Measurements from ENCODE around the gene TRMT112. TPM values are rescaled to one million over a fixed set of nuclear protein-coding genes. Genes with fewer than 3 reads are reported as not detected.
A peak's percentile ranks its signal among the peaks of the same experiment; 100 is the strongest.

TRMT112 gene
- total and polyA plus RNA-seq, 2 donors from 2014 or later = 172 to 291 TPM

- Histone ChIP-seq H3K27me3 (ENCODE audit: control insufficient read depth, insufficient read depth, low read length) (no peaks in the 10 kb centered on the region), H3K4me1 (ENCODE audit: control insufficient read depth in 2 of 3, insufficient read depth in 2 of 3, low read depth in 1 of 3, low read length in 3 of 3) (peaks cover 0 to 22% (median 5%) of the 10 kb centered on the region in 3 donors), H3K9ac (ENCODE audit: low read length in 3 of 3) (no peak overlapping the region), H3K36me3 (ENCODE audit: control insufficient read depth in 2 of 3, insufficient read depth in 3 of 3, low read length in 3 of 3) (no peaks in the 10 kb centered on the region), H3K4me3 (ENCODE audit: low read length in 3 of 3) (no peak overlapping the region), H3K27ac (ENCODE audit: low read depth in 2 of 2, low read length in 2 of 2) (no peak overlapping the region), H3K9me3 (ENCODE audit: control insufficient read depth in 2 of 3, insufficient read depth in 1 of 3, low read length in 3 of 3) (no peaks in the 10 kb centered on the region)
- FAIRE-seq (no peak), DNase-seq (peak in 4 of 5 donors; percentile 58 to 74 (median 66))
- TF ChIP-seq CTCF (IDR thresholded peaks at IDR 0.05; ENCODE audit: borderline replicate concordance, extremely low read depth, insufficient read depth) = no peak
- intact Hi-C loops (cut with DNase I) = no loop called here
Observed at GRCh38 chr11:64356498-64357411, 39.4 kb upstream of the TRMT112 start.

- H3K4me3 ChIP-seq (ENCODE audit: low read length in 3 of 3) = peak overlapping the region in 2 of 3 donors; percentile 18 to 37
- no peaks in the 10 kb centered on the region for H3K27me3 ChIP-seq (ENCODE audit: control insufficient read depth, insufficient read depth, low read length)
- no peaks in the 10 kb centered on the region for H3K36me3 ChIP-seq (ENCODE audit: control insufficient read depth in 2 of 3, insufficient read depth in 3 of 3, low read length in 3 of 3)
- peak overlapping the region in 1 of 2 donors; percentile 11 for H3K27ac ChIP-seq (ENCODE audit: low read depth in 2 of 2, low read length in 2 of 2)
- FAIRE-seq = no peak
- intact Hi-C loops (cut with DNase I) = no loop called here
- peak overlapping the region in 1 of 3 donors; percentile 71 for H3K9ac ChIP-seq (ENCODE audit: low read length in 3 of 3)
- peak; percentile 67 for TF ChIP-seq CTCF (IDR thresholded peaks at IDR 0.05; ENCODE audit: borderline replicate concordance, extremely low read depth, insufficient read depth)
- peaks cover 0 to 20% (median 5%) of the 10 kb centered on the region in 3 donors for H3K4me1 ChIP-seq (ENCODE audit: control insufficient read depth in 2 of 3, insufficient read depth in 2 of 3, low read depth in 1 of 3, low read length in 3 of 3)
- peak; percentile 74 to 92 (median 81) for DNase-seq
- no peaks in the 10 kb centered on the region for H3K9me3 ChIP-seq (ENCODE audit: control insufficient read depth in 2 of 3, insufficient read depth in 1 of 3, low read length in 3 of 3)
Observed at GRCh38 chr11:64355078-64355940, 38.0 kb upstream of the TRMT112 start.

GRCh38 chr11:64353715-64354506, 36.6 kb upstream of the TRMT112 start:
- H3K9me3 ChIP-seq (ENCODE audit: control insufficient read depth in 2 of 3, insufficient read depth in 1 of 3, low read length in 3 of 3) = no peaks in the 10 kb centered on the region
- H3K27ac ChIP-seq (ENCODE audit: low read depth in 2 of 2, low read length in 2 of 2) = no peak overlapping the region
- peaks cover 0 to 12% (median 5%) of the 10 kb centered on the region in 3 donors for H3K4me1 ChIP-seq (ENCODE audit: control insufficient read depth in 2 of 3, insufficient read depth in 2 of 3, low read depth in 1 of 3, low read length in 3 of 3)
- H3K9ac ChIP-seq (ENCODE audit: low read length in 3 of 3) = no peak overlapping the region
- H3K36me3 ChIP-seq (ENCODE audit: control insufficient read depth in 2 of 3, insufficient read depth in 3 of 3, low read length in 3 of 3) = no peaks in the 10 kb centered on the region
- H3K4me3 ChIP-seq (ENCODE audit: low read length in 3 of 3) = no peak overlapping the region
- FAIRE-seq = no peak
- no peak for TF ChIP-seq CTCF (IDR thresholded peaks at IDR 0.05; ENCODE audit: borderline replicate concordance, extremely low read depth, insufficient read depth)
- peak in 1 of 5 donors; percentile 55 for DNase-seq
- intact Hi-C loops (cut with DNase I) = no loop called here
- H3K27me3 ChIP-seq (ENCODE audit: control insufficient read depth, insufficient read depth, low read length) = no peaks in the 10 kb centered on the region

Data from kidney (tissue), 14 donors.